SK-N-SH treated with all-trans-retinoic acid at 6 μM for 48 hours (cell line): Measurements from ENCODE around the gene PLCB1.

Experiments used
- ATAC-seq: fragments of 200-7000 bp; cut with Tn5 transposase; 3 replicates; pipeline ENCODE4 v1.9.1; 2020; ENCODE audit warnings: mild to moderate bottlenecking, moderate library complexity
- BACH2 ChIP-seq: fragments of 250-450 bp; sonication (Bioruptor Pico); IDR thresholded peaks from 2 replicates; pipeline ENCODE4 v1.9.0; 2021; ENCODE audit warnings: mild to moderate bottlenecking, borderline replicate concordance
- CSDC2 ChIP-seq: fragments of 250-450 bp; sonication (Bioruptor Pico); IDR thresholded peaks from 2 replicates; pipeline ENCODE4 v1.5.0; 2020; ENCODE audit warnings: mild to moderate bottlenecking, moderate library complexity
- CSRNP3 ChIP-seq: fragments of 250-450 bp; sonication (Bioruptor Pico); IDR thresholded peaks from 2 replicates; pipeline ENCODE4 v1.5.1; 2021; ENCODE audit warnings: mild to moderate bottlenecking, moderate library complexity
- GLIS3 ChIP-seq: fragments of 250-450 bp; sonication (Bioruptor Pico); IDR thresholded peaks from 2 replicates; pipeline ENCODE4 v1.5.0; 2020; ENCODE audit warnings: mild to moderate bottlenecking, moderate library complexity
- ISL1 ChIP-seq: fragments of 250-450 bp; sonication (Bioruptor Pico); IDR thresholded peaks from 2 replicates; pipeline ENCODE4 v2.1.2; 2022; ENCODE audit warnings: mild to moderate bottlenecking, moderate library complexity
- OSR1 ChIP-seq: fragments of 250-450 bp; sonication (Bioruptor Pico); IDR thresholded peaks from 2 replicates; pipeline ENCODE4 v1.8.0; 2022; ENCODE audit warnings: moderate library complexity, mild to moderate bottlenecking, inconsistent platforms
- PATZ1 ChIP-seq: fragments of 250-450 bp; sonication (Bioruptor Pico); IDR thresholded peaks from 2 replicates; pipeline ENCODE4 v1.8.0; 2020; ENCODE audit warnings: mild to moderate bottlenecking, moderate library complexity, borderline replicate concordance
- POU6F1 ChIP-seq: fragments of 250-450 bp; sonication (Bioruptor Pico); IDR thresholded peaks from 2 replicates; pipeline ENCODE4 v1.8.0; 2021; ENCODE audit warnings: low read depth, mild to moderate bottlenecking, moderate library complexity, borderline replicate concordance
- PPARA ChIP-seq: fragments of 250-450 bp; sonication (Bioruptor Pico); IDR thresholded peaks from 2 replicates; pipeline ENCODE4 v1.5.0; 2020; ENCODE audit warnings: mild to moderate bottlenecking, borderline replicate concordance
- RARB ChIP-seq: fragments of 250-450 bp; sonication (Bioruptor Pico); IDR thresholded peaks from 2 replicates; pipeline ENCODE4 v1.8.0; 2021; ENCODE audit warnings: mild to moderate bottlenecking, moderate library complexity
- SNAI2 ChIP-seq: fragments of 250-450 bp; sonication (Bioruptor Pico); IDR thresholded peaks from 2 replicates; pipeline ENCODE4 v1.5.0; 2020; ENCODE audit warnings: mild to moderate bottlenecking, moderate library complexity
- TCF4 ChIP-seq: fragments of 250-450 bp; sonication (Bioruptor Pico); IDR thresholded peaks from 2 replicates; pipeline ENCODE4 v1.8.0; 2021; ENCODE audit warnings: mild to moderate bottlenecking, moderate library complexity, borderline replicate concordance
- TOX ChIP-seq: fragments of 250-450 bp; sonication (Bioruptor Pico); IDR thresholded peaks from 2 replicates; pipeline ENCODE4 v1.8.0; 2021; ENCODE audit warnings: mild to moderate bottlenecking, moderate library complexity, borderline replicate concordance
- TSHZ2 ChIP-seq: fragments of 250-450 bp; sonication (Bioruptor Pico); IDR thresholded peaks from 2 replicates; pipeline ENCODE4 v1.5.0; 2020; ENCODE audit warnings: mild to moderate bottlenecking, moderate library complexity
- ZC3H10 ChIP-seq: fragments of 250-450 bp; sonication (Bioruptor Pico); IDR thresholded peaks from 2 replicates; pipeline ENCODE4 v1.5.1; 2021; ENCODE audit warnings: mild to moderate bottlenecking, moderate library complexity
- ZFP3 ChIP-seq: fragments of 250-450 bp; sonication (Bioruptor Pico); IDR thresholded peaks from 2 replicates; pipeline ENCODE4 v1.5.0; 2020; ENCODE audit warnings: mild to moderate bottlenecking, moderate library complexity
- ZFP30 ChIP-seq: fragments of 450-650 bp; formaldehyde crosslinking; IDR thresholded peaks from 2 replicates; pipeline ENCODE4 v1.5.0; 2022; ENCODE audit warnings: mild to moderate bottlenecking, moderate library complexity
- ZNF565 ChIP-seq: fragments of 450-650 bp; formaldehyde crosslinking; conservative IDR thresholded peaks from 2 replicates; pipeline ENCODE4 v1.5.0; 2020; ENCODE audit warnings: low read depth, mild to moderate bottlenecking, moderate library complexity
- ZNF70 ChIP-seq: fragments of 450-650 bp; formaldehyde crosslinking; IDR thresholded peaks from 2 replicates; pipeline ENCODE4 v1.5.0; 2020; ENCODE audit warnings: mild to moderate bottlenecking, moderate library complexity
- ZNF8 ChIP-seq: fragments of 450-650 bp; formaldehyde crosslinking; IDR thresholded peaks from 2 replicates; pipeline ENCODE4 v1.5.0; 2020; ENCODE audit warnings: mild to moderate bottlenecking, moderate library complexity

The PLCB1 gene

DNA sequence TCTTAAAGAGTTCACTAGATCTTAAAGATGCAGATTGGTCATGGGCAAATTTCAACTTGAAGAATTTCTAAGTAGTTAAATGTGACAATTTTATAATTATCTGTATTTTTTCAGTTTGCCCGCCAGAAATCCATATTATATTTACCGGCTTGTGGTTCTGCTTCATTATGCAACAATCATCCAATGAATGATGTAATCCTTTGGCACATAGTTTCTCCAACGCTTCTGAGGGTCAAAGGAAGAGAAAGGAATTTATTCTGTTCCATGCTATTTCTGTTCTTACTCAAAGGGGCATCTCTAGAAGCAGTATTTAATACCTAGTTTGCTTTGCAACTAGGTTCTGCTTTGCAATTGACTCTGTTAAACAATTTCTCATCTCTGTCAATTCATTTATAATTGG, 577.6 kb downstream of the PLCB1 start:
- TF ChIP-seq PATZ1 (CRISPR knock-in tag) (no peak), BACH2 (CRISPR knock-in tag) (no peak), RARB (no peak), ZFP3 (CRISPR knock-in tag) (no peak), ZNF565 (CRISPR knock-in tag) (no peak), ZC3H10 (CRISPR knock-in tag) (no peak), TOX (CRISPR knock-in tag) (no peak), ZFP30 (no peak), PPARA (no peak), ZNF70 (CRISPR knock-in tag) (no peak)
- ATAC-seq: no peak

- ATAC-seq: no peak
- no peak for TF ChIP-seq ZFP3 (CRISPR knock-in tag)
- no peak for TF ChIP-seq PATZ1 (CRISPR knock-in tag)
- no peak for TF ChIP-seq BACH2 (CRISPR knock-in tag)
- TF ChIP-seq TOX (CRISPR knock-in tag): no peak
- TF ChIP-seq GLIS3 (CRISPR knock-in tag): no peak
- TF ChIP-seq CSRNP3 (CRISPR knock-in tag): no peak
- no peak for TF ChIP-seq ZC3H10 (CRISPR knock-in tag)
- TF ChIP-seq PPARA: no peak
- TF ChIP-seq ZNF8 (CRISPR knock-in tag): no peak
- TF ChIP-seq OSR1: no peak
- TF ChIP-seq RARB: no peak
- no peak for TF ChIP-seq ZFP30
- TF ChIP-seq ZNF70 (CRISPR knock-in tag): no peak
- TF ChIP-seq TSHZ2: no peak
- no peak for TF ChIP-seq TCF4 (CRISPR knock-in tag)
- no peak for TF ChIP-seq ISL1
These were observed 579.4 kb downstream of the PLCB1 start for GRCh38 chr20:8711501-8711900.

GRCh38 chr20:8714206-8714605, 582.1 kb downstream of the PLCB1 start:
- ATAC-seq: no peak
- TF ChIP-seq TSHZ2 (no peak), RARB (no peak), ZFP3 (CRISPR knock-in tag) (no peak), PATZ1 (CRISPR knock-in tag) (no peak), SNAI2 (CRISPR knock-in tag) (no peak), POU6F1 (CRISPR knock-in tag) (no peak), BACH2 (CRISPR knock-in tag) (no peak), CSRNP3 (CRISPR knock-in tag) (no peak), CSDC2 (no peak), ZNF70 (CRISPR knock-in tag) (no peak), ISL1 (no peak), OSR1 (no peak)
